Measurements from ENCODE around the gene PLCL2. TPM values are rescaled to one million over a fixed set of nuclear protein-coding genes. Genes with fewer than 3 reads are reported as not detected.

PLCL2 gene
- total RNA-seq, 1 donor from 2014 or later, result 11.3 TPM

DNA sequence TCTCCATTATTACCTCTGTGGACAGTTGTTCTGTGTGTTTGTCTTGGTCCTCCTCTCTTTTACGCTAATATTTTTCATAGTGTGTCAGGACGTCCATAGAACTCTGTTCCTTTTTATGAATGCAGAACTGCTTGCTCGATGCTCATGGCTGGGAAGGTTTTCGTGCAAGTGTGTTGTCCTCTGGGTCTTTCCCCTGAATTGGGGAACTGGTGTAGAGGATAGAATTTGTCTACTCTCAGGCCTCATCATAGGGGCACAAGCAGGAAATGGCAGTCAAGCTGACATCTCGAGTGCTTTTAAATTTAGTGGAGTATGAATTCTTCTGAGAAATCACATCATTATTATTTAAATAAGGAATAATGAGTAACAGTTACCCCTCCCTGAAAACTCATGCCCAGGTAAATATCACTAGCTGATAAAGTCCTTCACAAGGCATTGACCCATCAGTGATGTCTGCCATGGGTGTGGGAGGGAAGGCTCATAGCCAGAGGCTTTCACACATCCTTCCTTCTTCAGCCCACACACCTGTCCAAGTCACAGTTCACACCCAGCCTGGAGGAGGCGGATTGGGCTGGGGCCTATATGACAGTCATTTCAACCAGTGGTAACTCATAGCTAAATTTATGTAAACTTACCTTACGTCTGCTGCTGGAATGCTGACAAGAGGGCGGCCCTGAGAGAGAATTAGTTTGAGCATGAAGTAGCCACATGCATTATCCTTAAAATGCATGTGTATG is 226.1 kb downstream of the PLCL2 start:
- Mint-ChIP-seq H3K9me3 (ENCODE audit: low read depth) (no peaks in the 10 kb centered on the region), H3K4me1 (ENCODE audit: low read depth) (no peaks in the 10 kb centered on the region), H3K4me3 (ENCODE audit: low read depth) (no peak overlapping the region), H3K36me3 (ENCODE audit: insufficient read depth) (no peaks in the 10 kb centered on the region), H3K27ac (no peak overlapping the region), H3K27me3 (no peaks in the 10 kb centered on the region)
- TF ChIP-seq, protein P1, sequence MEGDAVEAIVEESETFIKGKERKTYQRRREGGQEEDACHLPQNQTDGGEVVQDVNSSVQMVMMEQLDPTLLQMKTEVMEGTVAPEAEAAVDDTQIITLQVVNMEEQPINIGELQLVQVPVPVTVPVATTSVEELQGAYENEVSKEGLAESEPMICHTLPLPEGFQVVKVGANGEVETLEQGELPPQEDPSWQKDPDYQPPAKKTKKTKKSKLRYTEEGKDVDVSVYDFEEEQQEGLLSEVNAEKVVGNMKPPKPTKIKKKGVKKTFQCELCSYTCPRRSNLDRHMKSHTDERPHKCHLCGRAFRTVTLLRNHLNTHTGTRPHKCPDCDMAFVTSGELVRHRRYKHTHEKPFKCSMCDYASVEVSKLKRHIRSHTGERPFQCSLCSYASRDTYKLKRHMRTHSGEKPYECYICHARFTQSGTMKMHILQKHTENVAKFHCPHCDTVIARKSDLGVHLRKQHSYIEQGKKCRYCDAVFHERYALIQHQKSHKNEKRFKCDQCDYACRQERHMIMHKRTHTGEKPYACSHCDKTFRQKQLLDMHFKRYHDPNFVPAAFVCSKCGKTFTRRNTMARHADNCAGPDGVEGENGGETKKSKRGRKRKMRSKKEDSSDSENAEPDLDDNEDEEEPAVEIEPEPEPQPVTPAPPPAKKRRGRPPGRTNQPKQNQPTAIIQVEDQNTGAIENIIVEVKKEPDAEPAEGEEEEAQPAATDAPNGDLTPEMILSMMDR (IDR thresholded peaks at IDR 0.05; ENCODE audit: unreplicated experiment), result no peak
- no peak for DNase-seq (ENCODE audit: low spot score, unreplicated experiment)

DNA sequence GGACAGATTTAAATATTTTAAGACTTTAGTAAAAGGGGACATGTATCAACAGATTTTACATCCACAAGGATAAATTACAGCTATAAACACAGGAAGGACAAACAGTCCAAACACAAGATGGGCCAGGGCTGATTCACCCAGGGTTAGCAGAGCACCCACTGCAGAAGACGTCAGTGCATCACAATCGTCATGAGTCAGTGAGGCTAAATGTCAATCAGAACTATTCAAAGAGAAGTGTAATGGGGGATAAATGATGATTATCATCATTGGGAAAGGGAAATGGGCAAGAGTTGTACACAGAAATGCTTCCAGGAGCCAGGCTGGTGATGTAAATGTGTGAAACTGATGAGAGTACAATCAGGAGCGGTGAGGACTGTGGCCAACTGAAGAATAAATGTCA is 226.8 kb downstream of the PLCL2 start:
- TF ChIP-seq, protein P1 (IDR thresholded peaks at IDR 0.05; ENCODE audit: unreplicated experiment), result no peak
- Mint-ChIP-seq H3K36me3 (ENCODE audit: insufficient read depth) (no peaks in the 10 kb centered on the region), H3K4me1 (ENCODE audit: low read depth) (no peaks in the 10 kb centered on the region), H3K27ac (peak overlapping the region; percentile 21), H3K4me3 (ENCODE audit: low read depth) (no peak overlapping the region), H3K27me3 (no peaks in the 10 kb centered on the region), H3K9me3 (ENCODE audit: low read depth) (no peaks in the 10 kb centered on the region)
- DNase-seq (ENCODE audit: low spot score, unreplicated experiment), result no peak

DNA sequence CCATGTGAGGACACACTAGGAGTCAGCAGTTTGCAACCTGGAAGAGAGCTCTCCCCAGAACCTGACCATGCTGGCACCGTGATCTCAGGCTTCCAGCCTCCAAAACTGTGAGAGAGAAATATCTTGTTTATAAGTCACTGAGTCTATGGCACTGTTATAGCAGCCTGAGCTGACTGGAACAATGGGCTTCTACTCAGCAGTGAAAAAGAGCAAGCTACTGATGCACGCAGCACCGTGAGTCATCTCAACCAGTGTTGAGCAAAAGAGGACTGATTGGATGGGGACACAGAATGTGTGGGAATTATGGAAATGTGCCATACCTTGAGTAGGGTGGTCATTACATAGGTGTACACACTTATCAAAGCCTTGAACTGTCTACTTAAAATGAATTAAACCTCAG is 230.4 kb downstream of the PLCL2 start:
- no peak overlapping the region for H3K27ac Mint-ChIP-seq
- DNase-seq (ENCODE audit: low spot score, unreplicated experiment), result no peak

DNA sequence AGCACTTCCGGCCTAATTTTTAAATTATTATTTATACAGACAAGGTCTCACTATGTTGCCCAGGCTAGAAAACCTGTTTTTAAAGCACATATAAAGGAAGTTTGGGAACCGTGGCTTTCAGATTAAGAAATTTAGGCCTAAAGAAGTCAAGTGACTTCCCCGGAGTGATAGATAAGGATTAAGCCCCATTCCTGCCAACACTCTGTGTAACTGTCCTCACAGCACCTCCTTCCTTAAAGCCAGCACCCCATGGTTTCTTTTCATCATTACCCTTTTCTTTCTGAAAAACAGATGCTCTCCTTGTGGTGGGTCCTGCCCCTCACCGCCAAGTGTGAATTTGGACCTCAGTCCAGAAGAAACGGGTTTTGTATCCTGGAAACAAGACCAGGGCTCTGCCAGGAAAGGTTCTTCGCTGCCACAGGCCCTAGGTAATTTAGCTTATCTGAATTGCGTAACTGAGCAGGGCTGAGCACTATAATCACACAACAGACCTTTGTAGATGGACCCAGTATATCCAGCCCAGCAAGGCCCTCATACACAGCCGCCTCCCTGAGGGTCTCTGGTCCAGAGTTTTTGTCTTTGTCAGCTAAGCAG is 231.3 kb downstream of the PLCL2 start:
- Mint-ChIP-seq H3K36me3 (ENCODE audit: insufficient read depth) (no peaks in the 10 kb centered on the region), H3K4me3 (ENCODE audit: low read depth) (no peak overlapping the region), H3K27me3 (no peaks in the 10 kb centered on the region), H3K4me1 (ENCODE audit: low read depth) (no peaks in the 10 kb centered on the region), H3K27ac (no peak overlapping the region), H3K9me3 (ENCODE audit: low read depth) (no peaks in the 10 kb centered on the region)
- TF ChIP-seq, protein P1 (IDR thresholded peaks at IDR 0.05; ENCODE audit: unreplicated experiment), result no peak
- no peak for DNase-seq (ENCODE audit: low spot score, unreplicated experiment)

More for the DNA sequence above, 230.4 kb downstream of the PLCL2 start:
- Mint-ChIP-seq H3K27me3 (no peaks in the 10 kb centered on the region), H3K9me3 (ENCODE audit: low read depth) (no peaks in the 10 kb centered on the region), H3K36me3 (ENCODE audit: insufficient read depth) (no peaks in the 10 kb centered on the region), H3K4me3 (ENCODE audit: low read depth) (no peak overlapping the region), H3K4me1 (ENCODE audit: low read depth) (no peaks in the 10 kb centered on the region)
- TF ChIP-seq, protein P1 (IDR thresholded peaks at IDR 0.05; ENCODE audit: unreplicated experiment), result no peak

DNA sequence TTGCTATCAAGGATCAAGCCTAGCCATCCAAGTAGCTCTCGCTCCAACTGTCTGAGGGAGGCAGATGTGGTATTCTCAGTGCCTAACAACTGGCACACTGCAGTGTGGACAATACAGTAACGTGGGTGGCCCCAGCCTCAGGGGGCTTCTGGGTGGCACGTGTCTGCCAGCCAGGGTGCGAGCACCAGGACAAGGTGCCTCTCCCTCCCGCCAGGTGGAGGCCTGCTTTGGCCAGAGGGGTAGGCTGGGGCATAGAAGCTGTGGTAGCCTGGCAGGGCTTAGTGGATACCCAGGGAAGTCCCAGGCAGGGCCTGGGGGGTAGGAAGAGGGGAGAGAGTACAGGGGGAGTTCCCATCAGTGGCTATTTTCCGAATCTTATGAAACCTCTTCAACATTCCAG is 234.0 kb downstream of the PLCL2 start:
- Mint-ChIP-seq H3K9me3 (ENCODE audit: low read depth) (peaks cover 3% of the 10 kb centered on the region), H3K4me3 (ENCODE audit: low read depth) (no peak overlapping the region), H3K36me3 (ENCODE audit: insufficient read depth) (no peaks in the 10 kb centered on the region), H3K27me3 (no peaks in the 10 kb centered on the region), H3K4me1 (ENCODE audit: low read depth) (no peaks in the 10 kb centered on the region), H3K27ac (no peak overlapping the region)
- DNase-seq (ENCODE audit: low spot score, unreplicated experiment), result no peak
- TF ChIP-seq, protein P1 (IDR thresholded peaks at IDR 0.05; ENCODE audit: unreplicated experiment), result no peak
